Gastrocnemius medialis (tissue), 4 donors: Measurements from ENCODE around the gene ZBTB8B. TPM values are rescaled to one million over a fixed set of nuclear protein-coding genes. Genes with fewer than 3 reads are reported as not detected.
"Not testable (repeated sequence)": the region's sequence is repeated elsewhere in the genome, so short reads cannot be mapped to it uniquely, and the experiment has no call there.

ENCODE experiments used
- ATAC-seq, 2 donors: fragments of 150-250 bp; one replicate each; pipeline ENCODE4 v1.9.1; 2016
- DNase-seq, 2 donors: peaks; one replicate each; pipeline ENCODE4 v3.0.0-alpha.2; 2019
- H3K27ac ChIP-seq, 4 donors: fragments of 200-600 bp; sonication (generic); 1 replicate in 1 of 4; 2 replicates in 3 of 4; pipeline ENCODE4 v1.5.1; 2016 to 2018; ENCODE audit warnings: mild to moderate bottlenecking in 2 of 4, moderate library complexity in 1 of 4
- H3K27me3 ChIP-seq, 3 donors: fragments of 200-600 bp; sonication (generic) in 2 of 3; 1 replicate in 1 of 3; 2 replicates in 2 of 3; pipeline versions ENCODE4 v1.5.1 to v1.6.0; 2016 to 2019; ENCODE audit warnings: mild to moderate bottlenecking in 1 of 3, moderate library complexity in 1 of 3
- H3K36me3 ChIP-seq, 2 donors: fragments of 200-600 bp; sonication (generic) in 1 of 2; one replicate each; pipeline ENCODE4 v1.5.1; 2017 to 2018
- H3K4me1 ChIP-seq, 2 donors: fragments of 200-600 bp; sonication (generic) in 1 of 2; one replicate each; pipeline ENCODE4 v1.5.1; 2016 to 2017; ENCODE audit warnings: mild to moderate bottlenecking in 2 of 2
- H3K4me3 ChIP-seq, 4 donors: fragments of 200-600 bp; sonication (generic) in 3 of 4; 1 replicate in 1 of 4; 2 replicates in 3 of 4; pipeline ENCODE4 v1.5.1; 2016 to 2019; ENCODE audit warnings: mild to moderate bottlenecking in 2 of 4
- H3K9me3 ChIP-seq, 3 donors: fragments of 200-600 bp; sonication (generic) in 2 of 3; 1 replicate in 1 of 3; 2 replicates in 2 of 3; pipeline ENCODE4 v1.5.1; 2016 to 2019
- CTCF ChIP-seq, 5 experiments: fragments of 450-650 bp in 3 of 5; fragments of 200-600 bp in 2 of 5; sonication (generic) in 2 of 5; IDR thresholded peaks in 4 of 5; conservative IDR thresholded peaks in 1 of 5; 1 replicate in 4 of 5; 2 replicates in 1 of 5; pipeline ENCODE4 v1.5.1; 2016 to 2019; ENCODE audit warnings: antibody characterized with exemption in 5 of 5, mild to moderate bottlenecking in 3 of 5, moderate library complexity in 3 of 5
- POLR2A ChIP-seq, 2 donors: fragments of 450-650 bp; IDR thresholded peaks; one replicate each; pipeline ENCODE4 v1.6.1; 2017; ENCODE audit warnings: antibody characterized with exemption in 2 of 2, mild to moderate bottlenecking in 2 of 2, moderate library complexity in 2 of 2
- in situ Hi-C, 4 donors: fragments of 200-750 bp; cut with MboI; loops; one replicate each; pipeline versions ENCODE4 v1.15.0 to v1.8.0; 2017; ENCODE audit warnings: low sequenced_read_pairs in 4 of 4
- intact Hi-C: fragments of 100-400 bp; cut with DNase I; formaldehyde crosslinking; loops from one replicate; pipeline ENCODE4 v1.15.1; 2023; ENCODE audit warnings: low total_unique reads
- total RNA-seq, 4 donors: library from RNA; depleted of rRNA; stranded (reverse); fragments of >200 nt; gene quantifications; one replicate each; pipeline versions ENCODE4 v1.1.0 to v1.2.3, GENCODE V29; 2016

Gene ZBTB8B
- total RNA-seq, 4 donors from 2014 or later = not detected

GRCh38 chr1:32470991-32471694, 6.3 kb downstream of the ZBTB8B start:
- DNase-seq = peak in 1 of 2 donors; percentile 21
- no peak for TF ChIP-seq POLR2A (IDR thresholded peaks at IDR 0.05)
- TF ChIP-seq CTCF (IDR thresholded peaks at IDR 0.05 in 4 of 5, conservative IDR thresholded peaks at IDR 0.05 in 1 of 5) = no peak
- Histone ChIP-seq H3K4me3 (no peak overlapping the region), H3K4me1 (no peaks in the 10 kb centered on the region), H3K9me3 (no peaks in the 10 kb centered on the region), H3K36me3 (no peaks in the 10 kb centered on the region), H3K27ac (no peak overlapping the region), H3K27me3 (peaks cover 24 to 28% (median 26%) of the 10 kb centered on the region in 3 donors)
- peak in 1 of 2 donors; percentile 41 for ATAC-seq
- in situ Hi-C loops (no loop called here), intact Hi-C loops (no loop called here)

- intact Hi-C loops = no loop called here
- in situ Hi-C loops = no loop called here
- Histone ChIP-seq H3K27me3 (peaks cover 18 to 21% (median 20%) of the 10 kb centered on the region in 3 donors), H3K4me1 (no peaks in the 10 kb centered on the region), H3K4me3 (no peak overlapping the region), H3K9me3 (no peaks in the 10 kb centered on the region), H3K36me3 (no peaks in the 10 kb centered on the region), H3K27ac (no peak overlapping the region)
- ATAC-seq (no peak), DNase-seq (no peak)
- no peak for TF ChIP-seq POLR2A (IDR thresholded peaks at IDR 0.05)
- TF ChIP-seq CTCF (IDR thresholded peaks at IDR 0.05 in 4 of 5, conservative IDR thresholded peaks at IDR 0.05 in 1 of 5) = no peak
These were observed 7.0 kb downstream of the ZBTB8B start for GRCh38 chr1:32471695-32472362.

DNA sequence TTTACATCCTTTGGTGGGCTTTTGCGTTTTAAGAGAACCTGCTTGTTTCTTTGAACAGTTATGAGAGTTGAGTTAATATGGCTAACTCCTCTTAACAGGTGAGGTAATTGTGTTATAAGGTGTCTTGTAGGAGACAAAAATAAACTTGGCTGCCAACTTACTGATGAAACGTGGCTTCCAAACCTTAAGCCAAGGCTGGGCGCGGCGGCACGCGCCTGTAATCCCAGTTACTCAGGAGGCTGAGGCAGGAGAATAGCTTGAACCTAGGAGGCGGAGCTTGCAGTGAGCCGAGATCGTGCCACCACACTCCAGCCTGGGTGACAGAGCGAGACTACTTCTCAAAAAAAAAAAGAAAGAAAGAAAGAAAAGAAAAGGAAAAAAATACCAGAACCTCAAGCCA, 8.1 kb downstream of the ZBTB8B start:
- H3K27ac ChIP-seq, H3K4me1 ChIP-seq, ATAC-seq, intact Hi-C loops, H3K9me3 ChIP-seq, H3K4me3 ChIP-seq, H3K36me3 ChIP-seq, DNase-seq, in situ Hi-C loops: not testable (repeated sequence)
- H3K27me3 ChIP-seq = peaks cover 6 to 18% (median 13%) of the 10 kb centered on the region in 3 donors

DNA sequence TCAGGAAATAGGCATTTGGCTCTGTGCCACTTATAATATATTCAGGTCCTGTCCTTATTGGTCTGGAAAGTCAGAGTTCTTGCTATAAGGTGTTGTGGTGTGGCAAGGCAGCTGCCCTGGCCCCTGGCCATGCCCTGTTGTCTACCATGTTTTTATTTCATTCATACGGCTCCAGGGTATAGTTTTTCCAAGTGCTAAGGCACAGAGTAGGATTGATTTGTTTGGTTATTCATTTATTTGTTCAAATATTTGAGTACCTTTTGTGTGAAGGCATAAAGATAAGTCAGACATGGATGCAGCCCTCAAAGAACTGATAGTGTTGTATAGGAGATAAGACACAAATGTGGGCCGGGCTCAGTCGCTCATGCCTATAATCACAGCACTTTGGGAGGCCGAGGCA, 10.1 kb downstream of the ZBTB8B start:
- TF ChIP-seq POLR2A (IDR thresholded peaks at IDR 0.05) = no peak
- TF ChIP-seq CTCF (IDR thresholded peaks at IDR 0.05 in 4 of 5, conservative IDR thresholded peaks at IDR 0.05 in 1 of 5) = no peak
- no peak for DNase-seq
- Histone ChIP-seq H3K4me3 (no peak overlapping the region), H3K9me3 (no peaks in the 10 kb centered on the region), H3K27ac (no peak overlapping the region), H3K36me3 (no peaks in the 10 kb centered on the region), H3K27me3 (peaks cover 5 to 8% (median 7%) of the 10 kb centered on the region in 3 donors), H3K4me1 (no peaks in the 10 kb centered on the region)
- ATAC-seq = no peak
- in situ Hi-C loops = no loop called here
- intact Hi-C loops = no loop called here

DNA sequence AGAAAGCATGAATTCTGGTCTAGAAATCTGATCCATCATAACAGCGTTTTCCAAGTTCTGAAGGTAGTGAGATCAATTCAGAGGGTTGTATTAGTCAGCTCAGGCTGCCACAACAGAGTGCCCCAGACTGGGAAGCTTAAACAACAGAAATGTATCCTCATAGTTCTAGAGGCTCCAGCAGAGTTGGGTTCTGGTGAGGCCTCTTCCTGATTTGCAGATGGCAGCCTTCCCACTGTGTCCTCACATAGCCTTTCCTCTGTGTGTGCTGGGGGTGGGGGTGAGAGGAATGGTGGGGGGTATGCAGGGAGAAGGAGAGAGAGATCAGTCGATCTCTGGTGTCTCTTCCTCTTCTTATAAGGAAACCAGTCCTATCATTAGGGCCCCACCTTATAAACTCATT, 15.1 kb downstream of the ZBTB8B start:
- in situ Hi-C loops = no loop called here

More for the DNA sequence above, 15.1 kb downstream of the ZBTB8B start:
- H3K4me3 ChIP-seq = no peak overlapping the region
- H3K27me3 ChIP-seq = no peaks in the 10 kb centered on the region
- H3K36me3 ChIP-seq = no peaks in the 10 kb centered on the region
- no peaks in the 10 kb centered on the region for H3K4me1 ChIP-seq
- TF ChIP-seq POLR2A (IDR thresholded peaks at IDR 0.05) (no peak), CTCF (IDR thresholded peaks at IDR 0.05 in 4 of 5, conservative IDR thresholded peaks at IDR 0.05 in 1 of 5) (no peak)
- intact Hi-C loops = no loop called here
- H3K9me3 ChIP-seq = no peaks in the 10 kb centered on the region
- ATAC-seq (no peak), DNase-seq (no peak)
- H3K27ac ChIP-seq = no peak overlapping the region
